Measurements from ENCODE around the gene CACNA2D3. TPM values are rescaled to one million over a fixed set of nuclear protein-coding genes. Genes with fewer than 3 reads are reported as not detected.

CACNA2D3 gene
- polyA plus RNA-seq, 2 of the 4 experiments (the other 2 are of a cell fraction) = 0.04 to 0.05 TPM

DNA sequence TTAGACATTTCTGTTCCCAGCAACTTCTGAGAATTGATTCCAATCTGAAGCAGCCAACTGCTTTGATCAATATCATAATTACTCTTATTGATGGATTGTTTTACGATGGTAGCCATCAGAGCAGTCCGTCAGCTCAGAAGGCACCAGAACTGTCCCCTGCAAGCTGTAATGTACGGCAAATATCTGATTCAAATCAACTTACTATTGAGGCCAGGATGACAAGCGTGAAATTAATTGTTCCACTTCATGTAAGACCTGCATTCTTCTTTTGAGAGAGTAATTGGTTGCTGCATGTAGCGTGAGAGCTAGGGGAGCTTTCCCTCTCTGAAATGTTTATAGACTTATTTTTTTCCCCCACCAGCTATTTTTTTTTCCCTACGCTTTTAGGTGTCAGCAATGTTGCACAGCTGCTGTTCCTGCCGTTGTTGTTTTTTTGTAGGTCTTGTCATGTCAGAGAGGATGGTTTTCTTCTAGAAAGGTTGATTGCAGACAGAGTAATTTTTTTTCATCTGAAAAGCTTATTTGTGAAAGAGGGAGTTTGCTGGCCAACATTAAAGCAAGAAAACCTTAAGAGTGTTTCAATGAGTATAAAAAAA, 134.9 kb downstream of the CACNA2D3 start:
- no peak for FAIRE-seq
- TF ChIP-seq CEBPB (IDR thresholded peaks at IDR 0.05) (no peak), MYC (IDR thresholded peaks at IDR 0.05; ENCODE audit: borderline replicate concordance, low read length) (no peak), RFX5 (IDR thresholded peaks at IDR 0.05) (no peak), KDM5A (IDR thresholded peaks at IDR 0.05) (no peak), EHMT2 (IDR thresholded peaks at IDR 0.05; ENCODE audit: low read depth) (no peak), POLR2A (IDR thresholded peaks at IDR 0.05; ENCODE audit: low read length) (no peak), RCOR1 (IDR thresholded peaks at IDR 0.05; ENCODE audit: low read depth, low read length) (no peak)
- TF ChIP-seq, protein P1, sequence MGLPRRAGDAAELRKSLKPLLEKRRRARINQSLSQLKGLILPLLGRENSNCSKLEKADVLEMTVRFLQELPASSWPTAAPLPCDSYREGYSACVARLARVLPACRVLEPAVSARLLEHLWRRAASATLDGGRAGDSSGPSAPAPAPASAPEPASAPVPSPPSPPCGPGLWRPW (IDR thresholded peaks at IDR 0.05) = no peak
- TF ChIP-seq, protein P2, sequence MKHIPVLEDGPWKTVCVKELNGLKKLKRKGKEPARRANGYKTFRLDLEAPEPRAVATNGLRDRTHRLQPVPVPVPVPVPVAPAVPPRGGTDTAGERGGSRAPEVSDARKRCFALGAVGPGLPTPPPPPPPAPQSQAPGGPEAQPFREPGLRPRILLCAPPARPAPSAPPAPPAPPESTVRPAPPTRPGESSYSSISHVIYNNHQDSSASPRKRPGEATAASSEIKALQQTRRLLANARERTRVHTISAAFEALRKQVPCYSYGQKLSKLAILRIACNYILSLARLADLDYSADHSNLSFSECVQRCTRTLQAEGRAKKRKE (CRISPR knock-in tag; IDR thresholded peaks at IDR 0.05; ENCODE audit: low read depth) = no peak
- TF ChIP-seq, protein P3, sequence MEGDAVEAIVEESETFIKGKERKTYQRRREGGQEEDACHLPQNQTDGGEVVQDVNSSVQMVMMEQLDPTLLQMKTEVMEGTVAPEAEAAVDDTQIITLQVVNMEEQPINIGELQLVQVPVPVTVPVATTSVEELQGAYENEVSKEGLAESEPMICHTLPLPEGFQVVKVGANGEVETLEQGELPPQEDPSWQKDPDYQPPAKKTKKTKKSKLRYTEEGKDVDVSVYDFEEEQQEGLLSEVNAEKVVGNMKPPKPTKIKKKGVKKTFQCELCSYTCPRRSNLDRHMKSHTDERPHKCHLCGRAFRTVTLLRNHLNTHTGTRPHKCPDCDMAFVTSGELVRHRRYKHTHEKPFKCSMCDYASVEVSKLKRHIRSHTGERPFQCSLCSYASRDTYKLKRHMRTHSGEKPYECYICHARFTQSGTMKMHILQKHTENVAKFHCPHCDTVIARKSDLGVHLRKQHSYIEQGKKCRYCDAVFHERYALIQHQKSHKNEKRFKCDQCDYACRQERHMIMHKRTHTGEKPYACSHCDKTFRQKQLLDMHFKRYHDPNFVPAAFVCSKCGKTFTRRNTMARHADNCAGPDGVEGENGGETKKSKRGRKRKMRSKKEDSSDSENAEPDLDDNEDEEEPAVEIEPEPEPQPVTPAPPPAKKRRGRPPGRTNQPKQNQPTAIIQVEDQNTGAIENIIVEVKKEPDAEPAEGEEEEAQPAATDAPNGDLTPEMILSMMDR (IDR thresholded peaks at IDR 0.05) = no peak
- TF ChIP-seq, protein P4, sequence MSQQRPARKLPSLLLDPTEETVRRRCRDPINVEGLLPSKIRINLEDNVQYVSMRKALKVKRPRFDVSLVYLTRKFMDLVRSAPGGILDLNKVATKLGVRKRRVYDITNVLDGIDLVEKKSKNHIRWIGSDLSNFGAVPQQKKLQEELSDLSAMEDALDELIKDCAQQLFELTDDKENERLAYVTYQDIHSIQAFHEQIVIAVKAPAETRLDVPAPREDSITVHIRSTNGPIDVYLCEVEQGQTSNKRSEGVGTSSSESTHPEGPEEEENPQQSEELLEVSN (IDR thresholded peaks at IDR 0.05; ENCODE audit: borderline replicate concordance, low read depth) = no peak
- TF ChIP-seq, protein P5, sequence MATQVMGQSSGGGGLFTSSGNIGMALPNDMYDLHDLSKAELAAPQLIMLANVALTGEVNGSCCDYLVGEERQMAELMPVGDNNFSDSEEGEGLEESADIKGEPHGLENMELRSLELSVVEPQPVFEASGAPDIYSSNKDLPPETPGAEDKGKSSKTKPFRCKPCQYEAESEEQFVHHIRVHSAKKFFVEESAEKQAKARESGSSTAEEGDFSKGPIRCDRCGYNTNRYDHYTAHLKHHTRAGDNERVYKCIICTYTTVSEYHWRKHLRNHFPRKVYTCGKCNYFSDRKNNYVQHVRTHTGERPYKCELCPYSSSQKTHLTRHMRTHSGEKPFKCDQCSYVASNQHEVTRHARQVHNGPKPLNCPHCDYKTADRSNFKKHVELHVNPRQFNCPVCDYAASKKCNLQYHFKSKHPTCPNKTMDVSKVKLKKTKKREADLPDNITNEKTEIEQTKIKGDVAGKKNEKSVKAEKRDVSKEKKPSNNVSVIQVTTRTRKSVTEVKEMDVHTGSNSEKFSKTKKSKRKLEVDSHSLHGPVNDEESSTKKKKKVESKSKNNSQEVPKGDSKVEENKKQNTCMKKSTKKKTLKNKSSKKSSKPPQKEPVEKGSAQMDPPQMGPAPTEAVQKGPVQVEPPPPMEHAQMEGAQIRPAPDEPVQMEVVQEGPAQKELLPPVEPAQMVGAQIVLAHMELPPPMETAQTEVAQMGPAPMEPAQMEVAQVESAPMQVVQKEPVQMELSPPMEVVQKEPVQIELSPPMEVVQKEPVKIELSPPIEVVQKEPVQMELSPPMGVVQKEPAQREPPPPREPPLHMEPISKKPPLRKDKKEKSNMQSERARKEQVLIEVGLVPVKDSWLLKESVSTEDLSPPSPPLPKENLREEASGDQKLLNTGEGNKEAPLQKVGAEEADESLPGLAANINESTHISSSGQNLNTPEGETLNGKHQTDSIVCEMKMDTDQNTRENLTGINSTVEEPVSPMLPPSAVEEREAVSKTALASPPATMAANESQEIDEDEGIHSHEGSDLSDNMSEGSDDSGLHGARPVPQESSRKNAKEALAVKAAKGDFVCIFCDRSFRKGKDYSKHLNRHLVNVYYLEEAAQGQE (IDR thresholded peaks at IDR 0.05) = no peak
- no peak for ATAC-seq
- Histone ChIP-seq H3K9me3 (no peaks in the 10 kb centered on the region), H3K4me2 (no peak overlapping the region), H3K4me3 (no peak overlapping the region), H3K4me1 (no peaks in the 10 kb centered on the region), H3K27ac (no peak overlapping the region)
- CTCF ChIA-PET = no interaction called here
- DNase-seq (ENCODE audit: low read depth in 1 of 2, low spot score in 1 of 2) = no peak
- POLR2A ChIA-PET = no interaction called here
- 18% methylated on average over 7 of the region's 7 CpGs for WGBS (ENCODE audit: missing lambda C conversion rate)

DNA sequence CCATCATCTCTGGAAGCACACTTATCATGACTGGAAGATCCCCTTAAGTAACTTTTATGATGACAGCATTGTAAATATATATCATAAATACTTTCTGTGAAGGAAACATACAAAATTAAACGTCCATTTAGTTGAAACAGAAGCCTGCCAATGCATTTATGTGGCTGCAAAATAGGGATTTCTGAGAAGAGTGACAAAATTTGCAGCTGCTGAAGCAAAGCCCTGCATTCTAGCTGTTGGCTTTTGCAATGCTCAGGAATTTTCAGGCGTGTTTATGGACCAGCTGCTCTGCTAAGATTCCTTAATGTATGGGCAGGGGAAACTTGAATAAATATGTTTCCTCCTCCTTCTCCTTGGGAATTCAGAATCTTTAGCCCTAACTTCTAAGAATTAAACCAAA, 137.3 kb downstream of the CACNA2D3 start:
- DNase-seq (ENCODE audit: low read depth in 1 of 2, low spot score in 1 of 2) (no peak), FAIRE-seq (no peak), ATAC-seq (no peak)
- WGBS (ENCODE audit: missing lambda C conversion rate) = 0% methylated on average over 2 of the region's 2 CpGs
- Histone ChIP-seq H3K4me2 (no peak overlapping the region), H3K27ac (no peak overlapping the region), H3K9me3 (no peaks in the 10 kb centered on the region), H3K4me3 (no peak overlapping the region), H3K4me1 (no peaks in the 10 kb centered on the region)
- TF ChIP-seq HEYL (CRISPR knock-in tag; IDR thresholded peaks at IDR 0.05) (no peak), KDM5A (IDR thresholded peaks at IDR 0.05) (no peak), JUNB (IDR thresholded peaks at IDR 0.05) (no peak), HOXB13 (CRISPR knock-in tag; IDR thresholded peaks at IDR 0.05; ENCODE audit: low read depth) (no peak)
- TF ChIP-seq, protein P6, sequence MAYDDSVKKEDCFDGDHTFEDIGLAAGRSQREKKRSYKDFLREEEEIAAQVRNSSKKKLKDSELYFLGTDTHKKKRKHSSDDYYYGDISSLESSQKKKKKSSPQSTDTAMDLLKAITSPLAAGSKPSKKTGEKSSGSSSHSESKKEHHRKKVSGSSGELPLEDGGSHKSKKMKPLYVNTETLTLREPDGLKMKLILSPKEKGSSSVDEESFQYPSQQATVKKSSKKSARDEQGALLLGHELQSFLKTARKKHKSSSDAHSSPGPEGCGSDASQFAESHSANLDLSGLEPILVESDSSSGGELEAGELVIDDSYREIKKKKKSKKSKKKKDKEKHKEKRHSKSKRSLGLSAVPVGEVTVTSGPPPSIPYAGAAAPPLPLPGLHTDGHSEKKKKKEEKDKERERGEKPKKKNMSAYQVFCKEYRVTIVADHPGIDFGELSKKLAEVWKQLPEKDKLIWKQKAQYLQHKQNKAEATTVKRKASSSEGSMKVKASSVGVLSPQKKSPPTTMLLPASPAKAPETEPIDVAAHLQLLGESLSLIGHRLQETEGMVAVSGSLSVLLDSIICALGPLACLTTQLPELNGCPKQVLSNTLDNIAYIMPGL (CRISPR knock-in tag; IDR thresholded peaks at IDR 0.05; ENCODE audit: borderline replicate concordance) = no peak
- POLR2A ChIA-PET = no interaction called here
- CTCF ChIA-PET = no interaction called here

Data from A549 (cell line).